HAP-1 (cell line): ENCODE results near the gene AGK.
"Not testable (repeated sequence)": the region's sequence is repeated elsewhere in the genome, so short reads cannot be mapped to it uniquely, and the experiment has no call there.

Experiments used
- DNase-seq, 2 experiments: peaks; one replicate each; pipeline ENCODE4 v3.0.0-alpha.2; 2016 to 2020; ENCODE audit warnings: low spot score in 2 of 2
- H3K27me3 ChIP-seq: fragments of 250-450 bp; sonication (Bioruptor Pico); 2 replicates; pipeline ENCODE4 v1.5.1; 2020; ENCODE audit warnings: low read depth, mild to moderate bottlenecking, moderate library complexity
- H3K36me3 ChIP-seq: fragments of 250-450 bp; sonication (Bioruptor Pico); replicated peaks from 2 replicates; pipeline ENCODE4 v1.5.1; 2020; ENCODE audit warnings: mild to moderate bottlenecking
- H3K4me1 ChIP-seq: fragments of 250-450 bp; sonication (Bioruptor Pico); 2 replicates; pipeline ENCODE4 v1.5.1; 2020; ENCODE audit warnings: mild to moderate bottlenecking
- H3K4me3 ChIP-seq: fragments of 250-450 bp; sonication (Bioruptor Pico); 2 replicates; pipeline ENCODE4 v1.5.1; 2020; ENCODE audit warnings: mild to moderate bottlenecking, moderate library complexity
- H3K9me3 ChIP-seq: fragments of 250-450 bp; sonication (Bioruptor Pico); 2 replicates; pipeline ENCODE4 v1.5.1; 2020; ENCODE audit warnings: mild to moderate bottlenecking, moderate library complexity
- in situ Hi-C: fragments of 300-500 bp; cut with MboI; formaldehyde crosslinking; loops from 3 replicates; pipeline ENCODE4 v1.14.3; 2020; ENCODE audit warnings: low sequenced_read_pairs, inconsistent platforms, mixed read lengths

The AGK gene

DNA sequence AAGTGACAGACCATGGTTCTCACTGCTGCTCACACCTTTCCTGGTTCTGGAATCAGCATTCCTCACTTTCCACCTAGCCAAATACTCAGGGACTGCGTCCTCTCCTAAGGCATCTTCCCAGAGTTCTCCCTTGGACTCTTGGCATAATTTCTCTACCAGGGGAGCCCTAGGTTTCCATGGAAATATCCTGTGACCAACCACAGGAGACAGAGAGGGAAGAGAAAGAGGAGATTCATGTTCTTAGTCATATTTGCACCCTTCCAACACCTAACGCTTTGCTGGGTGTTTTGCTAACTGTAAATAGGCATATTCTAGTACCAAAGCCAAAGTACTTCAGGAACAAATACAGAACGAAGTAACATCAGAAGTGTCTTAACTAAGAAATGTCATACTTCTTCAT, 122.1 kb downstream of the AGK start:
- in situ Hi-C loops = no loop called here
- no peak for DNase-seq
- Histone ChIP-seq H3K27me3 (no peaks in the 10 kb centered on the region), H3K4me1 (no peaks in the 10 kb centered on the region), H3K36me3 (no peaks in the 10 kb centered on the region), H3K9me3 (no peaks in the 10 kb centered on the region), H3K4me3 (no peak overlapping the region)

DNA sequence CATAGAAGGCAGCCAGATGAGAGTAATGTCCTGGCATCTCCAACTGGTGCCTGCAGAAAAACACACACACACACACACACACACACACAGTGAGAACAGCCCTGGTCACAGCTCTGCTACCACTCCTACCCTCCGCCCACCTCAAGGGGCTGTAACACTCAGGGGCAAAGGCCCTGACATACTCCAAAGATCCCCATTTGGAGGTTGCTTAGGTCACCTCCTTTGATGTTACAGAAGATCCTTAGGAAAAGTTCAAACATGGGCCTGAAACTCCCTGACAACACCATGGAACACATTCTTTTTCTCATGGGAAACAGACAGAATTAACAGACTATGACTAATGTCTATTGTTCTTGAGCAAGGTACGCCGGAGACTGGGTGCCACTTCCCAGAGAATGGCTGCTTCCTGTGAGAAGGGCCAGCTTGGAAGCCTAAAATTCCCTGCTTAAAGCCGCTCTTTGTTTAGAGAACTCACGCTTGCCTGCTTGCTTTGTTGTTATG, 123.0 kb downstream of the AGK start:
- DNase-seq = no peak
- Histone ChIP-seq H3K9me3 (no peaks in the 10 kb centered on the region), H3K36me3 (no peaks in the 10 kb centered on the region), H3K27me3 (no peaks in the 10 kb centered on the region), H3K4me1 (no peaks in the 10 kb centered on the region), H3K4me3 (no peak overlapping the region)
- in situ Hi-C loops = no loop called here

DNA sequence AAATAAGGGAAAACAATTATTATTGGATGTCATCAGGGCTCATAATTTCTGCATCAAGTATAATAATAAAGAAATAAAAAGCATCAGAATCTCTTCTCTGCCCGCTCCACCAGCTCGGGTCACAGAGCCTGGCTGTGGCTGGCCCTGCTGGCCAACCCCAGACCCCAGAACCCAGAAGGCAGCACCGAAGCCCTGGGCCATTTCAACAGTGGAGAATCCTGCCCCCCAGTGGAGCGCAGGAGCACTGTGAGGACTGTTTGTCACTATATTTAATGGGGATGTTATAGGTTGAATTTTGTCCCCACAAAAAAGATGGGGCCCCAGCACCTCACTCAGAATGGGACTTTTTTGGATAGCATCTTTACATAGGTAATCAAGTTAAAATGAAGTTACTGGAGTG, 123.5 kb downstream of the AGK start:
- Histone ChIP-seq H3K4me1 (no peaks in the 10 kb centered on the region), H3K4me3 (no peak overlapping the region), H3K27me3 (no peaks in the 10 kb centered on the region), H3K9me3 (no peaks in the 10 kb centered on the region), H3K36me3 (peaks cover under 1% of the 10 kb centered on the region; the same call in 1 of the 2 replicates)
- in situ Hi-C loops = no loop called here
- DNase-seq = peak in 1 of 2 experiments; percentile 47

DNA sequence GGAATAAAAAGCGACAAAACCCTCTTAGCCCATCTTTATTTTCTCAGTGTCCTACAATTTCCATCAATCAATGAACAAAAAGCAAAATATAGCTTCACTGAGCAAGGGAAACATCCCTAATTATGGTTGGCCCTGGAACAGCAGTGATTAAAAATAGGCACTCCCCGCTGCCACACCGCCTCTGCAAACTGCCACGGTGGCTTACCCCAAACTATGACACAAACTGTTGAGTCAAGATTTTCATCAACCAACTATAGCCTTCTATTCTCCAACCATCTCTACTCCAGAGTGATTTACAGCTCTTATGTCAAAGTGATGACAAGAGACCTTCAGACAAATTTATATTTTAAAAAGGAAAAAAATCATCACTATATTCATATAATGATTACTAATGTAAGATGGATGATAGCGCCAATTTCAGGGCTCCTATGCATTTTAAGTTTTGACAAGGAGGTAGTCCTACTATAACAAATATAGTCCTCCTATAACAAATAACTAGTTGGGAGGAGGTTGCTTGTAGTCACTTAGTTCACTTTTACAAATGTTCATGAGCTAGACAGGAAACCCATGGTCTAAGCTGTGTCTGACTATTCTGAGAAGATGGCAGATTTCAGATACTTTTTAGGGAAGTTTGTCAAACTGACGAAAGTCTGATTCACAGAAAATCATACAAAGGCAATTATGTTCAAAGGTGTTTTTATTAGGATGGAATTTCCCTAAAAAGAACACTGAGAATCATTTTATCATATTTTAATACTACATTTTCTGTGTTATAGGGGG, 124.4 kb downstream of the AGK start:
- in situ Hi-C loops = no loop called here
- peaks cover 6% of the 10 kb centered on the region; the same call in 1 of the 2 replicates for H3K36me3 ChIP-seq
- H3K4me1 ChIP-seq = no peaks in the 10 kb centered on the region
- no peaks in the 10 kb centered on the region for H3K9me3 ChIP-seq
- DNase-seq = no peak
- no peak overlapping the region for H3K4me3 ChIP-seq
- no peaks in the 10 kb centered on the region for H3K27me3 ChIP-seq

DNA sequence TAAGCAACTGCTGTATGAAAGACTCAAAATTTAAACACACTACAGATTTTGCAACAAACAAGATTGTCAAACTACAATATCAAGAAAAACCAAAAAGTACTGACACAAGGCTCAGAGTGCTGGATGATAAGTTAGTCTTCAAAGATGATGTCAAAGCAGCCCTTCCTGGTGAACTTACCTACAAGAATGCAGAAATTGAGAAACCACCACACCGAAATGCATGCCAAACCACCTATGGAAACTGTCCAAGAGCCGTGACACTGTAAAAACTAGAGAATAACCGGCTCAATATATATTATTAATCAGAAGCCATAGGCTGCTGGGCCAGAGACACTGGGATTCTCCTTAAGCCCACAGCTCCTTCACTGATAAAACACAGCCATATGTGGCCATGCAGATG, 125.4 kb downstream of the AGK start:
- Histone ChIP-seq H3K9me3 (no peaks in the 10 kb centered on the region), H3K36me3 (peaks cover 6% of the 10 kb centered on the region; the same call in 1 of the 2 replicates), H3K27me3 (no peaks in the 10 kb centered on the region), H3K4me3 (no peak overlapping the region), H3K4me1 (no peaks in the 10 kb centered on the region)
- in situ Hi-C loops = no loop called here
- no peak for DNase-seq

DNA sequence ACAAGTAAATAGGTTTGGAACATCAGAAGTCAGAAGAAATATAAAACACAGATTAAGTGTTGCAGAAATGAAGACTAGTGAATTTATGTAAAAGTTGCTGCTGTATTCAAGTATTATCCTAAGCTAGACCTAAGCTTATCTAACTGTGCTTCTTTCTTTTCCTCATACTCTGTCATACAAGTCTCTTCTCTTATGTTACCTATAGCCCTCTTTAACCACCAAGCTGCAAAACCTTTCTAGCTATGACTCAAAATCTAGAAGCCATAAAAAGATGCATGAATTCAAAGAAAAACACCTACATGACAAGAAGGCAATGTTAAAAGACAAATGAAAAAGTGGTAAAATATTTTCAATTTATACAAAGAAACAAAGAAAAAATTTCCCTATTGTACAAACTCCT, 127.8 kb downstream of the AGK start:
- H3K4me1 ChIP-seq = no peaks in the 10 kb centered on the region
- in situ Hi-C loops = no loop called here

DNA sequence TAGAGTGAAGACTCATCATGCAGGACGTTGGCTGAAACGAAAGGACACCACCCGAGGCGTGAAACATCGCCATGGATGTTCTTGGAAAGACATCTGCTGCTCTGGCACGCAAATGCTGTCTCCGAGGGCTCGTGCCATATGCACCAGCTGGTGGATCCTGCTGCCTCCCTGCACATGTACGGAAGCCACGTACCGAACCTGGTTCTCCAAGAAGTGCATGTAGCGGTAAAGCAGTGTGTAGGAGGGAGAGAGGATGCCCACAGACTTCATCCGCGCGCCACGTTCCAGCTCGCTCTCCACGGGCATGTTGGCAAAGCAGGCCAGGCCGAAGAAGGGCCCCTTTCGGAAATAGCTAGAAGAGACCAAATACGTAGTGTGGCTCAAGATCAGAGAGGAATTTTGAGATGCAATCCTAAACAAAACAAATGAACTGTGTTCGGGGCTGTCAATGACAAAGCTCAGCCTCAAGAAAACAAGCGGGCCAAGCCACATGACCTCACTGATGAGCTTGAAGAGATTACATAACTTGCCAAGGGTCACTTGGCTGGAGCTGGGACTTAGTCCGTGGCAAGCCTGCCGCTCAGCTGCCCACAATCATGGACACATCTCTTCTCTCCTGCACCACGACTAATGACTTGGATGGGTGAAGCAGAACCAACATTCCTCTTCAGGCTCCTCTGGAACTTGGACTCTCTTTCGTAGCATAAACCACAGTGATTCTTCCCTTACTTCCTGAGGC, 134.2 kb downstream of the AGK start:
- H3K4me1 ChIP-seq = no peaks in the 10 kb centered on the region
- DNase-seq = no peak
- in situ Hi-C loops = no loop called here
- H3K36me3 ChIP-seq = no peaks in the 10 kb centered on the region
- no peak overlapping the region for H3K4me3 ChIP-seq
- H3K27me3 ChIP-seq = no peaks in the 10 kb centered on the region
- H3K9me3 ChIP-seq = no peaks in the 10 kb centered on the region

More for the DNA sequence above, 127.8 kb downstream of the AGK start:
- Histone ChIP-seq H3K4me3 (no peak overlapping the region), H3K36me3 (peaks cover 6% of the 10 kb centered on the region; the same call in 1 of the 2 replicates), H3K27me3 (no peaks in the 10 kb centered on the region), H3K9me3 (no peaks in the 10 kb centered on the region)
- DNase-seq = no peak

DNA sequence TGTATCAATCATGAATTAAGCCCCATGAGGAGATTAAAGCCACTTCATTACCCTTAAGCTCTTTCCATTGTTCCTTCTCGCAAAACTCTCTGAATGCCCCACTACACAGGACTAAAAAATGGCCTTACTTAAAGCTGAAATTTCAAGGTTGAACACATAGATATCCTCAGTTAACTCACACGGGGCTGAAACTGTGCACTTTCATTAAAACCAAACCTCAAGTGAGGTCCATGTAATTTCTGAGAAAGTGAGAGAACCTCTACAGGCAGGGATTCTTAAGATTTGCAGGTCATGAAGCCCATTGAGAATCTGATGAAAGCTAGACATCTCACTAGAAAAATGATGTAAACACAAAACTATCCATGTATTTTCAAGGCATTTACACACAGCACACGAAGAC, 134.9 kb downstream of the AGK start:
- Histone ChIP-seq H3K4me1 (no peaks in the 10 kb centered on the region), H3K9me3 (no peaks in the 10 kb centered on the region), H3K27me3 (no peaks in the 10 kb centered on the region), H3K4me3 (no peak overlapping the region), H3K36me3 (no peaks in the 10 kb centered on the region)
- in situ Hi-C loops = no loop called here
- no peak for DNase-seq

DNA sequence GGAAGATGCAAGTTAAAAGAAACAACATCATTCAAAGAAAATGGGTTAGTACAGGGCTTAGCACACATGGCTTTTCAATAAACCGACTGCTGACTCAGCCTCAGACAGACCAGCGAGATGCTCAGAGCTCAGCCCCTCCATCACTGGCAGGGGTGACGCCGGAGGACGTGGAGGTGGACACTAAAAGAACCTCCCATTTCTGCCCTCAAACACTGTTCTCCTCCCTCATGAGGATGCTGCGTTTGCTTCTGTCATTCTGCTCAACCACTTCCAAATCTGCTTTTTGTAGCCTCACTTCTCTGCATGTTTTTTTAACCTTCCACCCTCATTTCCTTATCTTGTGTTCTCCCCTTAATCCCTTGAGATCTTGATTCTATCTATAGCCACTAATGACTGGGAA, 135.5 kb downstream of the AGK start:
- no peaks in the 10 kb centered on the region for H3K27me3 ChIP-seq
- DNase-seq = no peak
- in situ Hi-C loops = no loop called here
- H3K4me3 ChIP-seq = no peak overlapping the region
- no peaks in the 10 kb centered on the region for H3K4me1 ChIP-seq
- no peaks in the 10 kb centered on the region for H3K36me3 ChIP-seq
- H3K9me3 ChIP-seq = no peaks in the 10 kb centered on the region

DNA sequence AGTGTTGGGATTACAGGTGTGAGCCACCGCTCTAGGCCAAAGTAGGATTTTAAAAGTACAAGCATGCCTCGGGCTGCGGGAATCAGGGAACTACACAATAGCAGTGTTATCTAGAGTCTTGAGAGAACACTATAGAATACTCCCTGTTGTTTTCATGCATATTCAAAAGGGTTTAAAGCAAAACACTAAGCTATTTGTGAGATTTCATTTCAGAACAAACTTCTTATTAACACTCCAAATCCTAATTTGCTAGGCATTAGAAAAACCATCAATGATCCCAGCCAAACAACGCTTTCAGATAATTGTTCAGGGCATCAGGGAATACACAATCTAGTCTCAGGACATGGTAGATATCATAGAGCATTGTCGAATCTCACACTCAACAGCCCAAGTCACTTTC, 136.8 kb downstream of the AGK start:
- in situ Hi-C loops = no loop called here
- Histone ChIP-seq H3K4me3 (no peak overlapping the region), H3K9me3 (no peaks in the 10 kb centered on the region), H3K36me3 (no peaks in the 10 kb centered on the region), H3K27me3 (no peaks in the 10 kb centered on the region), H3K4me1 (no peaks in the 10 kb centered on the region)
- DNase-seq = no peak

DNA sequence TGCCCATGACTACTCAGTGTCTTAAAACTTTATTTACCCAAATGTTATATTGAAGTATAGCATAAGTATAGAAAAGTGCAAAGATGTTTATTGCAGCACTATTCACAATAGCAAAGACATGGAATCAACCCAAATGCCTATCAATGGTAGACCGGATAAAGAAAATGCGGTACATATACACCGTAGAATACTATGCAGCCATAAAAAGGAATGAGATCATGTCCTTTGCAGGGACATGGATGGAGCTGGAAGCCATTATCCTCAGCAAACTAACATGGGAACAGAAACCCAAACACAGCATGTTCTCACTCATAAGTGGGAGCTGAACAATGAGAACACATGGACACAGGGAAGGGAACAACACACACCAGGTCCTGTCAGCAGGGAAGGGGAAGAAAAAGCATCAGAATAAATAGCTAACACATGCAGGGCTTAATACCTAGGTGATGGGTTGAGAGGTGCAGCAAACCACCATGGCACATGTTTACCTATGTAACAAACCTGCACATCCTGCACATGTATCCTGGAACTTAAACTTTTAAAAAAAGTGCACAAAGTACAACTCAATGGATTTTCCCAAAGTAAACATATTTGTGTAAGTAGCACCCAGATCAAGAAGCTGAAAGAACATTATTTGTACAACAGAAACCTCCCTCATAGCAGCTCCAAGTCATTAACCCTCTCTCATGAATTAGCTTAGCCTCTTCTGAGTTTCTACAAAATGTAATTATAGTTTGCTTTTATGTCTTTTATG, 138.0 kb downstream of the AGK start:
- DNase-seq, H3K4me1 ChIP-seq, H3K27me3 ChIP-seq, H3K36me3 ChIP-seq, in situ Hi-C loops, H3K9me3 ChIP-seq, H3K4me3 ChIP-seq: not testable (repeated sequence)

DNA sequence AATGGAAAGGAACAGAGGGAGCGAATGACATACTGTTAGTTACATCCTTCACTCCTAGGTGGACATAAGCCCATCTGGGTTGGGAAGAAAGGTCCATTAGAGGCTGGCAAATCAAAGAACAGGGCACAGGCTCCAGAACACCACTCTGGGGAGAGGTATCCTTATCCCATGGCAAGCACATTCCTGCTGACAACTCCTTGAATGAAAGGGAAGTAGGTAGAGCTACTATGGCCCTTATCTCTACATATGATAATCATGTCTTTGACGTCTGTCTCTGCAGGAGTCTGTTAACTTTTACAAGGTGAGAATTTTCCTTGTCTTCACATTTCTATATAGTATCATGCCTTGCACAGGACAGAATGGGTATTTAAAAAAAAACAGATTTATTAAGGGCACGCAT, 140.3 kb downstream of the AGK start:
- Histone ChIP-seq H3K27me3 (no peaks in the 10 kb centered on the region), H3K4me3 (no peak overlapping the region), H3K9me3 (no peaks in the 10 kb centered on the region), H3K36me3 (no peaks in the 10 kb centered on the region), H3K4me1 (no peaks in the 10 kb centered on the region)
- in situ Hi-C loops = no loop called here
- DNase-seq = no peak

DNA sequence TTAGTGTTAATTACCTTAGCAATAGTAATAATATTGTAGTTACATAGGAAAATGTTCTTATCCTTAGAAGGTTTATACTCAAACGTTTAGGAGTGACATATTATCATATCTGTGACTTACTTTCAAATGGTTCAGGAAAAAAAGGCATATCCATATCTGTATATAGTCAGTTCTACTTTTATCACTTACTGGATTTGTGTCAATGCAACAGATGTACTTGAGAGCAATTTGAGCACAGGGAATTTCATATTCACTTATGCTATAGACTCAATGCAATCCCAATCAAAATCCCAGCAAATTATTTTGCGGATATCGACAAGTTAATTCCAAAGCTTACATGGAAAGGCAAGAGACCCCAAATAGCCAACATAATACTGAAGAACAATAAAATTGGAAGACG, 140.8 kb downstream of the AGK start:
- in situ Hi-C loops = no loop called here
- no peaks in the 10 kb centered on the region for H3K4me1 ChIP-seq

DNA sequence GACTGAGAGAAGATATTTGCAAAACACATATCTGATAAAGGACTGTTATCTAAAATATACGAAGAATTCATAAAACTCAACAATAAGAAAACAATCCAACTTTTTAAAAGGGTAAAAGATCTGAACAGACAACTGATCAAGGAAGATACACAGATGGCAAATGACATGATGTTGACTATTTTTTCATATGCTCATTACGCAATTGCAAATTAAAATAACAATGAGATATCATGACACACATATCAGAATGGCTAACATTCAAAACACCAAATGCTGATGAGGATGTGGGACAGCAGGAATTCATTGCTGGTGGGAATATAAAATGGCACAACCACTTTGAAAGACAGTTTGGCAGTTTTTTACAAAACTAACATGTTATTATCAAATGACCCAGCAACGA, 141.9 kb downstream of the AGK start:
- in situ Hi-C loops = no loop called here
- no peaks in the 10 kb centered on the region for H3K27me3 ChIP-seq
- H3K4me3 ChIP-seq = no peak overlapping the region
- no peaks in the 10 kb centered on the region for H3K9me3 ChIP-seq
- no peaks in the 10 kb centered on the region for H3K36me3 ChIP-seq
- no peak for DNase-seq
- no peaks in the 10 kb centered on the region for H3K4me1 ChIP-seq

More for the DNA sequence above, 140.8 kb downstream of the AGK start:
- no peak overlapping the region for H3K4me3 ChIP-seq
- no peaks in the 10 kb centered on the region for H3K27me3 ChIP-seq
- no peaks in the 10 kb centered on the region for H3K36me3 ChIP-seq
- DNase-seq = no peak
- no peaks in the 10 kb centered on the region for H3K9me3 ChIP-seq
